Smooth muscle cell of the brain vasculature (primary cell): ENCODE results near the gene RGS6.

Experiments
- DNase-seq: peaks from one replicate; pipeline ENCODE4 v3.0.0-alpha.2; 2012; ENCODE audit warnings: low read depth, low spot score

RGS6 gene

DNA sequence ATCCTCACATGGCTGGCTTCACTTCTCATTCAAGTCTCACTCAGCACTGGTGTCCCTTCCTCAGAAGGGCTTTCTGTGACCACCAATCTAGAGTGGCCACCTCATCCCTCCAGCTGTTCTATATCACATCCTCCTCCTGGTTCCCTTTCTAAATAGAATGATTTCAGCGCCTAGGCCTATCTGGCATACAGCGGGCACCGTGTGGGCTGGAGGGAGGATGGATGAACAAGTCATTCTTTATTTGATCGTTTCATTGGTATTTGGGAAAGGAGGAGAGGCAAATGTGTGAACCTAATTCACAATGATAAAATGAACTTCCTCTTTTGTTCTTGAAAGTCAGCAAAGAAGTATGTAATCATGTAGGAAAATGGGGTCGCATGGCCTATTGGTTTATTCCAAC, 567.5 kb downstream of the RGS6 start:
- no peak for DNase-seq

DNA sequence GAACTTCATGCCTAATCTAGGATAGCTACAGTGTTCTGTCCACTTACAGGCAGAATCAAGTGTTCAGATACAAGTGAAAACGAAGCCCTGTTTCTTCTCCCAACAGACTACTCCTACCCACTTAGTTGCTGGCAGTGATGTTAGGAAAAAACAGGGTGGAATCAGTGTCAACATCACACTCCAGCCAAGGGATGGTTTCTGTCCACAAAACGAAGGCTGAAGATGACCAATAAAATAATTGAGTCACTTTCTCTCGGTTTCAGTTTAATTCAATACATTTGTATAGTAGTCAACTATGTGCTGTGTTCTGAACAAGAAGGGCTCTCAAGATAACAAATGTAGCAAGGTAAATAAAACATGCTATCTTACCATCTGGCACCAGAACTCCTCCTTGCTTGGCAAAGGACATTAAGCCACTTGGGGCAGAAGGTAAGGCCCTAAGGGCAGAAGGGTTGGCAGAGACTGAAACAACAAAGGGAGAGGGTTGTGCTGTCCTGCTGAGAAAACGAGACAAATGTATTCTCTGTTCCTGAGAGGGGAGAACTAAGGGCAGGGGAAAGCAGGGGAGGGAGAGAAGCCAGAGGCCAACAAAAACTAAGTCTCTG, 568.1 kb downstream of the RGS6 start:
- DNase-seq, result no peak

- no peak for DNase-seq
These were observed 569.2 kb downstream of the RGS6 start for GRCh38 chr14:72501439-72501838.

GRCh38 chr14:72503271-72503670, 571.0 kb downstream of the RGS6 start:
- no peak for DNase-seq

- DNase-seq, result no peak
These were observed 571.6 kb downstream of the RGS6 start for GRCh38 chr14:72503696-72504368.

DNA sequence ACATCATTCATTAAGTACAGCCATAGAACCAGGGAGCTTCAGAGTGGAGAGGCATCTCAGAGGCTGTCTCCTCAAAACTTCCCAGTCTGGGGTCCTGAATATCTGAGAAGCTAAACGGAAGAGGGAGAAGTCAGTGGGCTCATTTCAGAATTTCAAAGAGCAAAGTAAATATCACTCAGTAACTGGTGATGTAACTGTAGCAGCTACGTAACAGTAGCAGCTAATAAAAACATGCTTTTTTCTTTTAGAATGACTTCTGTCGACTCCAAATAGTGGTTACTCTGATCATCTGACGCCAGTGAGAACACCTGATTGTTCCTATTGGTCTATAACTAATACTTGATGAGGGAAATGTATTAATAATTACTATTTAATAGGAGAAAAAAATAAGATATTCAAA, 578.3 kb downstream of the RGS6 start:
- no peak for DNase-seq

- DNase-seq, result no peak
These were observed 580.1 kb downstream of the RGS6 start for GRCh38 chr14:72512281-72512680.

- DNase-seq, result no peak
These were observed 580.7 kb downstream of the RGS6 start for GRCh38 chr14:72512925-72513324.

GRCh38 chr14:72513346-72513745, 581.1 kb downstream of the RGS6 start:
- DNase-seq, result no peak

GRCh38 chr14:72513965-72514659, 581.9 kb downstream of the RGS6 start:
- no peak for DNase-seq

- DNase-seq, result no peak
These were observed 582.4 kb downstream of the RGS6 start for GRCh38 chr14:72514660-72515025.

DNA sequence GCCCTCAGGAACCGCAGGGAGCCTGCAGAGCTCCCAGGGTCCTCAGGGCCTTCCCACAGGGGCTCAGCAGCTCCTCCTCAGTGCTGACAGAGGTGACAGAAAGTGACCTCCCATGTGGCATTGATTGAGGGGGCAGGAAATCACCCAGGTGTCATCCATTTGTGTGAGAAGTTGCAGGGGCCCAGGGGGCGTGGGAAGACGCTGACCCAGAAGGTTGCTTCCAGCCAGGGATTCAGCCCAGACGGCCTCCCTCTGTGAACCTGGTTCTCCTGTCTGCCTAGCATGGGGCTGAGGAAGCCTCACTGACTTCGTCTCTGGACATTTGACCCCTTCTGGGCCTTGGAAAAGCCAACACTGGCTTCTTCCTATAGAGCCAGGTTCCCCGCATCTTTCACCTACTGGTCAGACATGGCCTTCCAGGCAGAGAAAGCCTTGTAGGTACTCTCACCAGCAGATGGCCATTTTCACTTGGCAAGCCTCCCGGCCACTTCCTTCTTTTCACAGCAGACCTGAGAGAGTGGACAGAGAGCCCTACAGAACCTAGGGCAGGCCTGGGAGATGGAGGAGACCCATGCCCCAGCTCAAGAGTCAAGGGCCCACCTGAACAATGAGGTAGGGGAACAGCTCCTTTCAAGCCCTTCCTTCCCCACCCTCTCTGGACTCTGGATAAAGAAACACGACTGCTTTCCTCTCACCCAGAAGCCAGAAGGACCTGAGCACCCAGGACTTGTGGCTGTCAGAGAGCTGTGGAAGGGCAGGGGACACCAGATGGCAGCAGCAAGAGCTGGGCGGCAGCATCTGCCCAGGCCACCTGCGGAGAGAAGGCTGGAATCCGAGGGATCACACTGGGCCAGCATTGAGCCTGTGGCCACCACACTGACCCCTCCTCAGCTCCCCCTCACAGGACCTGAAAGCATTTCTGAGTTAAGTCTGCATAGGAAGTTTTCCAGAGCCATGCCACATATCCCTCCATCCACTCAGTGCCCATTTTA, 583.8 kb downstream of the RGS6 start:
- DNase-seq, result no peak

GRCh38 chr14:72516936-72517700, 584.9 kb downstream of the RGS6 start:
- peak; percentile 78 for DNase-seq

DNA sequence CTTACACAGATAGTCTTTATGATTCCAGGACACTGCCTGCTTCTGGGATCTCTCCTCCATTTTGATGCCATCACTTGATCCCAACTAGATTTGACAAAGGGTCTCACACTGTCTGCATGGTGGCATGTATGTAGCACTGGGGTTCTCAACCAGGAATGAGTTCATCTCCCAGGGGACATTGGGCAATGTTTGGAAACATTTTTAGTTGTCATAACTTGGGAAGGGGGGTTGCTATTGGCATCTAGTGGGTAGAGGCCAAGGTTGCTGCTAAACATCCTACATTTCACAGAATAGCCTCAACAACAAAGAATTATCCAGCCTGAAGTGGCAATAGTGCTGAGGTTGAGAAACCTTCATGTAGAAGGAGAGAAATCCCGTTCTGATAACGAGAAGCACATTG, 585.5 kb downstream of the RGS6 start:
- no peak for DNase-seq

DNA sequence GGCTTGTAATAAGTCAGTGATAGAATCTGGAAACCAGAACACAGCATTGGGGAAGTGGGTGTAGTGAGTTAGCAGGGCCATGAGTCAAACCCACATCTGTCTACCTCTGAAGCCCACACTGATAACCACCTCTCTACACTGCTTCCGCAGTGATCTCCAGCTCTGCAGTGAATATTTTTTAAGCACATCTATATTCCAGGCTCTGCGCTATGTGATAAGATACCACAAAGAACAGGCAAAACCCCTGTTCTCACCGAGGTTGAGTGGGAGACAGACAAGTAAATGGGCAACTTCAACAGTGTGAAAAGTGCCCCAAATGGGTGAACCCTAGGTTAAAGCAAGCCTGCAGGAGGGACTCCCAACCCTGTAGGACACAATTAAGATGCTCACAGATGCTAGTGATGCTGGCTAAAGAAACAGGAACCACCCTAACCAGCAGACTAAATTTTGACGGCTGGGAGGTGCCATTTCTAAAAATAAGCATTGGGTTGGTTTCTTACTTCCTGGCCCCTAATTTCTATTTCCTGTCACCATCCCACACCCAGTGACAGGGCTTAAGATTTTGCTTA, 586.7 kb downstream of the RGS6 start:
- DNase-seq, result no peak

- DNase-seq, result no peak
These were observed 587.3 kb downstream of the RGS6 start for GRCh38 chr14:72519543-72519942.

- no peak for DNase-seq
These were observed 588.8 kb downstream of the RGS6 start for GRCh38 chr14:72521045-72521444.

- no peak for DNase-seq
These were observed 589.9 kb downstream of the RGS6 start for GRCh38 chr14:72521968-72522741.

DNA sequence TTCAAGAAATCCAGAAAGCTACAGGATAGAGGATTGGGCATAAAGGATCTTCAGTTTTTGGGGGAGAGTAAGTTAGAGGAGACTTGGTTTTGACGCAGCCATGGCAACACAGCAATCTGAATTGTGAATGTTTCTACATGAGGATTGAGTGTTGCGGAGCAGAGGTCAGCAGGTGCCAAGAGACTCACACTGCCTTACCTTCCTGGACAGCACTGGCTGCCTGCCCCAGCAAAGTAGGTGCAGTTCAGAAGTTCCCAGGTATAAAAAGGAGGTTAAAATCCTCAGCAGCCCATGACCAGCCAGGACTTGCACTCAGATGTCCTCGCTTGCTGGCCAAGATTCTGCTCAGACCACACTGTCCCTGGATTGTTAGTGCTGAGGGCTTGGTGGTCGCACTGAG, 590.6 kb downstream of the RGS6 start:
- no peak for DNase-seq
